Fibroblast of peridontal ligament (primary cell): Measurements from ENCODE around the gene PRCC.

Experiments used
- DNase-seq: peaks from one replicate; pipeline ENCODE4 v3.0.0-alpha.2; 2010; ENCODE audit errors: extremely low read depth

Gene PRCC

DNA sequence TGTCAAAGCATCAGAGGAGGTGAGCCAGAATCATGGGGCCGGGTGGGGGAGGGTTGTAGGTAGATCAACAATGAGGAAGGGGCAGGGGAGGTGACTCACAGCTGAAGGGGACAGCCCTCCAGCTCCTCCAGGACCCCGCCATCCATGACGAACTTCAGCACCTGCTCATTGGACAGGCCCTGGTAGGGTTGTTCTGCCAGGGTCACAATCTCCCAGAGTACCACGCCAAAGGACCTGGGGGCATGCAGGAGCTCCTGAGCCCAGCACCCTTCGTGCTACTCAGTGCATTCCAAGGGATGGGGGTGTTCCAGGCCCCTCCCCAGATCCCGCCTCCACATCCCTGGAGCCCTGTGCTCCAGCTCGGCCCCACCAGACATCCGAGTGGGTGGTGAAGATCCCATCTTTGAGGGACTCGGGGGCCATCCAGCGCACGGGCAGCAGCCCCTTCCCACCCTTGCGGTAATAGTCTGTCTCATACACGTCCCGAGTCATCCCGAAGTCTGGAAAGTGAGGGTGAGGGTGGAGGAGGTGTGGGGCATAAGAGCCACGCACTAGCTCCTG lies 74.0 kb downstream of the PRCC start:
- DNase-seq = no peak

DNA sequence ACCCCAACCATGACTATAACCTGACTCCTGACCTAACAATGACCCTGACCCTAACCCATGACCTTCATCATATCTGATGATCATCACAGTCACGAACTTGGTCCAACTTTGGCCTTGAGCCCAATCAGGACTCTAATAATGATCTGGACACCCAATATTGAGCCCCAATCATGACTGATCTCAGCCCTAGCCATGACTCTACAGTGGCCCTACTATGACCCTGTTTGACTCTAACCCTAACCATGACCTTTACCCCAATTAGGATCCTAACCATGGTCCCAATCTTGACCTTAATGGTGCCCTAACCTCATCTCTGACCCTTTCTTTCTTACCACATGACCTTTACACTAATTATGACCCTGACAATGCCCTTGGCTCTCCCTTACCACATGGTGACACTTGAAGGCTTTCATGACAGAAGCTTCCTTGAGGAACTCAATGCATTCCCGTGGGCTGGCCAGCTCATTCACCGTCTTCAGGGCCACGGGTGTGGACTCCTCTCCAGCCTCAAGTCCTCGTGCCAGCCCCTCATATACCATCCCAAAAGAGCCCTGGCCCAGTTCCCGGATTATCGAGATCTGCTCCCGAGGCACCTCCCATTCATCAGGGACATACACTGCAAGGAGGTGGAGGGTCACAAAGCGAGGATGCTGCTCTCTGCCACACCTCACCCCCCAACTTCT lies 75.4 kb downstream of the PRCC start:
- no peak for DNase-seq

DNA sequence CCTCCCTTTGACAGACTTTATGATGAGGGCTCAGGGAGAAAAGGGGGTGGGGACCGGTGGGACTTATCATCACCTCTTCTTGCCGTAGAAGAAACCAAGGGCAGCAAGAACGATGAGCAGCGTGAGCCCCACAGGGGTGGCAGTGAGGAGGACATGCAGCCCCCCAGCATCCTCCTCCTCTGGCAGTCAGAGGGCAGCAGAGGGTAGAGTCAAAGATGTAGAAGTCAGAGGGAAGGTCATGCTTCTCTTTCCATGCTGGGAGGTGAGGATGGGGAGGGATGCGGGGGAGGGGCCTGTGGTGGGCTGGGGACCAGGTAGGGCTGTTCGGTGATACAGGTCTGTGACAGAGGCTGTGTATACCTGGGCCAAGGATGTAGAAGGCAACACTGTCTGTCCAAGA lies 76.8 kb downstream of the PRCC start:
- no peak for DNase-seq

DNA sequence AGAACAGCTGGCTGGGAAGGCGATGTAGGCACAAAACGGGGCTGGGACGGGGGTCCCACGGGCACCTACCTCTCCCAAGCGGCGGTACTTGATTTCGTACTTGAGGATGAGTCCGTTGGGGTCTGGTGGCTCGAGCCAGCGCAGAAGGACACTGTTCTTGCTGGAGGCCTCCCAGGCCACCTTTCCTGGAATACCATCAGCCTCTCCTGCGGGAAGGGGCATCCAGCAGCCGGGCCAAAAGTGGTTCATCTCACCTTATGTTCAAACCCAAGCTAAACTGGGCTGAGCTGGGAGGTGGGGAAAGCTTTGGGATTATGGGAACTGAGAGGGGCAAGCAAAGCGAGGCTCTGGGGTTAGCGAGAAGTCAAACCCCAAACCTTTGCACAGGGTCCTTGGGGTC lies 77.3 kb downstream of the PRCC start:
- DNase-seq = no peak

DNA sequence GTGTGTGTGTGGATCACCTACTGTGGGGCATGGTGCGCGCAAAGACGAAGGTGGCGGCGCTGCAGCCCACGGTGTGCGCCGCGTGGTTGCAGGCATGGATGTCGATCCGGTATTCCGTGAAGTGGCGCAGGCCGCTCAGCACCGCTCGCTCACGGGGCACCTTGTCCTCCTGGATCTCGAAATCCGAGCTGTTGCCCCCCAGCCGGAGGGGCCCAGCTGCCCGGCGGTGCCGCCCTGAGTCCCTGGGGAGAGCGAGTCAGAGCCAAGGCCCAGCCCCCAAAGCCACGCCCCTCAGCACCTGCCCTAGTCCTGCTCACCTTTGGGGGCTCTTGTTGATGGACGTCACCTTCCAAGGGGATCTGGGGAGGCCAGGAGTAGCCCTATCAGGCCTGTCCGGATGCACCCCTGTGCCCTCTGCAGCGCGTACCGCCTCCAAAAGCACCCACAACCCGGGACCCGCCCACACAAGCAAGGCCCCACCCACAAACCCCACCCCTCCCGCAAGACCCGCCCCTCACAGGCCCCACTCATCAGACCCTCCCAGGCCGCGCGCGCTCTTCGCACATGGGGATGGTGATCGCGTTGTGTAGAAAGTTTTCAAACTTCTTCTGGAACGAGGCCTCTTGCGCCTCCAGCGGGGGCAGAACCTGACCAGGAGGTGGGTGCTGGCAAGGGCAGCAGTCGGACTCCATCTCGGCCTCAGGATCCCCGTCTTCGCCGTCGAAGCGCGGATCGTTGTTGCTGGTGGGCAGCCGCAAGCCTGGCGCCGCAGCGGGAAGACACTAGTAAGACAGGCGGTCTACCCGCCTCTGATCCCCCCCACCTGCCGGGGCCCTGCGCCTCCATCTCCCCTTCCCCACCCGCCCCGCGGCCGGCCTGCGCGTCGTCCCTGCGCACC lies 78.0 kb downstream of the PRCC start:
- DNase-seq = no peak

DNA sequence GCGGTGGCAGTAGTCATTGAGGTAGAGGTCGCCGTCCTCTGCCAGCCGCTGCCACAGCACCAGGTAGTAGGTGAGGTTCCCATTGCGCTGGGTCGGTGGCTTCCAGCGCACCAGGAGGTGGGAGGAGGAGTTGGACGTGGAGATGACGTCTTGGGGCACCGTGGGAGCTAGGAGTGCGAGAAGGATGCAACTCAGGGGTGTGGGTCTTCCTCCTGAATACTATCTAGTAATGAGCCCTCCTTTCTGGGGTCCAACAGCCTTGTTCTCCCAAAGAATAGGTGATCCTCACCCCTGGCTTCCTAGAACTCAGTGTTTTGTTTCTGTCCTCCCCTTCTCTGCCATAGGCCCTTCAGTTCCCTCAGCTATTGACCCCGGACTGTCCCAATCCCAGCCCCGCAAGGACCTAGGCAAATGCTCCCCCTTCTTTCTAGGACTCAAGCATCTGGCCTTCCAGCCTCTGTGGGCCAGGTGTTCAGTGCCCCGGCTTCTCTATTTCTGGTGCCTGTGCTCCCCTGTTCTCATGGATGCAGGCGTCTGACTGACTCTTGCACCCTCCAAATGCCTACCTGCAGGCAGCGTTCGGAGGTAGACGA lies 78.7 kb downstream of the PRCC start:
- DNase-seq = no peak

DNA sequence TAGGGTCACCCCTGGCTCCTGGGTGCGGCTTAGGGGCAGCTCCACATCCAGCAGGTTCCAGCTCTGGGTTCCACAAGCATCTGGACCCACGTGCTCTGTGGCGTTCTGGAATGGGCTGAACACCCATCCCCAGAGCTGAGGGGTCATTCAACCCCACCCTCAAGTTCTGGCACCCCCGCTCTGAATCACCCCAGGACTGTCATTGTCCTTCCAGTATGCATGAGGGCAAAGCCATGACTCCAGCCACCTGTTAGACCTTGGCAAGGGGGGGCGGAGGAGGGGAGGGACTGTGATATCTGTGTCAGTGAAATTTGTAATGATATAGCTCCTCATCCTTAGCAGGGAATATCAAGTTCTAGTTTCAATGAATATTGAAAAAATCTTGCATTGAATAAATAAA lies 79.3 kb downstream of the PRCC start:
- no peak for DNase-seq

DNA sequence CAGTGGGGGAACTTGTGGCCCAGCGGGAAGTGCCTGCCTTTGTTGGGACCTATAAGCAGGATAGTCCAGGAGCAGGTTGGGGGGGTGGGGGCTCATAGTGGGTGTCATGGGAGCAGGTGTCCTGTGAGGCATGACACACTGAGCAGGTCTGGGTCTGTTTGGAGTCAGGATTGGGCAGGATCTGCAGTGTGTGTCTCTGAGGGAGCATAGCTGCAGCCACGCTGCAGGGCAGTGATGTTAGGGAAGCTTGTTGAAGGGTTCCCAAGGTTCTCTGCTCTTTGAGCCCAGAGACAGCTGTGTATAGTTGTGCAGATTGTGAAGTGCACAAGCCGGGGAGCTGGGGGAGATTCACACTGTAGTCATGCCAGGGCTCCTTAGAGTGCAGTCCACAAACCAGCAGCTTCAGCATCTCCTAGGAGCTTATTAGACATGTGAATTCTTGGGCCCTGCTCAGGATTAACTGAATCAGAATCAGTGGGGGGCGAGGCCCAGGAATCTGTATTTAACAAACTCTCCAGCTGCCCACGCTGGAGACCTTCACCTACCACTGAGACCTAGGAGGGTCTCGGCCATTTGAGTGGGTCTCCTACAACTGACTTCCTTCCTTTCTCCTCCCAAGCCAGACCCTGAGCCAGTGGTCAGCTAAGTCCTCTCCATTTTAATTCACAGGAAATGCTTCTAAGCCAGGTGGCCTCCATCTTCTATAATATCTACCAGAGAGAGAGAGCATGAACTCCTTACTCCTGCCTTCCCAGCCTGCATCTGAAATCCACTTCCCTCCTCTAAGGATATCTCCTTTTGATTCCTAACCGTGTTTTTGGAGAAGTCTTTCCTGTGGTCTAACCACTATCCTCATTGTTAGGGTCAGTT lies 80.5 kb downstream of the PRCC start:
- no peak for DNase-seq

DNA sequence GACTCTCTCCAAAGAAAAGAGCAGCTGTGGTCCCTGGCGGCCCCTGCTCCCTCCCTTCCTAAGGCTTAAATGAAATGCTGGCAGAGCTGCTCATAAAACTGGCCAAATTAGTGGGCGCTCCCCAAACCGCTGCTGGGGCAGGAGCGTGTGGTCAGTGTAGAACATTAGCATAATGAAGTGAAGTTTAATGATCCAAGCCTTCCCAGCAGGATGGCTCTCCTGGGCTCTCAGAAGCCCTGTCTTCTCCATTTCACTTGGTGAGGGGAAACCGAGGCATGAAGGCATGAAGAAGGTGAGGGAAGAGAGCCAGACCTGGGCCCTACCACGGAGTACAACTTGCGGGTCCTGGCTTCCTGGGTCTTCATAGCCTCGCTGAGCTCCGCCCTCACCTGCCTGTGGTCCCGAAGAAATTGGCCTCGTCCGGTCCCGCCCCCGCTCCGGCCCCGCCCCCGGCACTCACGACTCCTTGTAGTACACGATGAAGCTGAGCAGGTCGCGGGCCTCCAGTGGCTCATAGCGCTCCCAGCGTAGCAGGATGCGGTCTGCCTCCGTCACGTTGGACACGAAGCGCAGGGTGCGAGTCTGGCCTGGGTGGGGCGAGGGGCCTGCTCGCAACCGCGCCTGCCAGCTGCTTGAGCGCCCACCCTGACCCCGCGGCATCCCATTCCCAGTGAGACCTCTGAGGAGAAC lies 81.3 kb downstream of the PRCC start:
- DNase-seq = peak; percentile 20

DNA sequence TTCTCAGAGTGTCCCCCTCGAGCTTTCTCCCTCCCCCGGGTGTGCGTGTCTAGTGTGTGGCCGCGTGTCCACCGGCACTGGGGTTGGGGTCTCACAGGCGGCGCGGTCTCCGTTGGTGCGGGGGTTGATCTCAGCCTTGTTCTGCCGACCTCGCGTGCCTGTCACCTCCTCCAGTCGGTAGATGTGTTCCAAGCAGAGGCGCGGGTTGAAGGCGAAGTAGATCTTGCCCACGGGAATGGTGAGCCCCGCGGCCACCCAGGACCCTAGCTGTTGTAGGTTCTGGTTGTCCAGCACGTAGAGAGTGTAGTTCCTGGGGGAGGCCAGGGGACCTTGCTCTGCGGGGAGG lies 81.8 kb downstream of the PRCC start:
- DNase-seq = no peak
